Esophagus muscularis mucosa (tissue), 4 donors: Measurements from ENCODE around the gene OR10AD1. TPM values are rescaled to one million over a fixed set of nuclear protein-coding genes. Genes with fewer than 3 reads are reported as not detected.
"Not testable (repeated sequence)": the region's sequence is repeated elsewhere in the genome, so short reads cannot be mapped to it uniquely, and the experiment has no call there.

ENCODE experiments used
- DNase-seq: peaks from one replicate; pipeline ENCODE4 v3.0.0-alpha.2; 2017; ENCODE audit errors: extremely low spot score
- H3K27ac ChIP-seq, 4 donors: fragments of 200-600 bp; sonication (generic); replicated peaks in 1 of 4; 1 replicate in 3 of 4; 2 replicates in 1 of 4; pipeline ENCODE4 v1.5.1; 2016 to 2019; ENCODE audit warnings: mild to moderate bottlenecking in 1 of 4
- H3K27me3 ChIP-seq, 4 donors: fragments of 200-600 bp; sonication (generic); one replicate each; pipeline versions ENCODE4 v1.5.1 to v1.6.0; 2016 to 2019
- H3K36me3 ChIP-seq, 4 donors: fragments of 200-600 bp; sonication (generic); one replicate each; pipeline ENCODE4 v1.5.1; 2016 to 2019
- H3K4me1 ChIP-seq, 4 donors: fragments of 200-600 bp; sonication (generic); one replicate each; pipeline ENCODE4 v1.5.1; 2016 to 2019
- H3K4me3 ChIP-seq, 4 donors: fragments of 200-600 bp; sonication (generic); 1 replicate in 2 of 4; 2 replicates in 2 of 4; pipeline ENCODE4 v1.5.1; 2016 to 2019; ENCODE audit warnings: mild to moderate bottlenecking in 4 of 4, moderate library complexity in 1 of 4
- H3K9me3 ChIP-seq, 4 donors: fragments of 200-600 bp; sonication (generic); 1 replicate in 3 of 4; 2 replicates in 1 of 4; pipeline ENCODE4 v1.5.1; 2016 to 2019
- EP300 ChIP-seq: sonication (generic); formaldehyde crosslinking; IDR thresholded peaks from one replicate; pipeline ENCODE4 v1.6.1; 2017; ENCODE audit warnings: antibody characterized with exemption
- POLR2A ChIP-seq: fragments of 450-650 bp; IDR thresholded peaks from one replicate; pipeline ENCODE4 v1.6.1; 2017; ENCODE audit warnings: antibody characterized with exemption, moderate library complexity, mild to moderate bottlenecking, low read depth
- POLR2AphosphoS5 ChIP-seq, 2 donors: sonication (generic); formaldehyde crosslinking; IDR thresholded peaks; one replicate each; pipeline ENCODE4 v1.6.1; 2017; ENCODE audit warnings: antibody characterized with exemption in 2 of 2
- WGBS: methylation state at CpG from one replicate; pipeline ENCODE4 v1.1.5; 2018; 5-methylcytosine and 5-hydroxymethylcytosine counted together
- intact Hi-C: fragments of 100-400 bp; cut with DNase I; formaldehyde crosslinking; loops from one replicate; pipeline ENCODE4 v1.15.1; 2023
- total RNA-seq, 4 donors: library from RNA; depleted of rRNA; stranded (reverse); fragments of >200 nt; gene quantifications; one replicate each; pipeline versions ENCODE4 v1.1.0 to v1.2.1, GENCODE V29; 2016
- TF ChIP-seq, protein P1 (sequence below), 3 experiments: fragments of 200-600 bp in 2 of 3; fragments of 450-650 bp in 1 of 3; sonication (generic) in 2 of 3; IDR thresholded peaks; one replicate each; pipeline ENCODE4 v1.5.1; 2017 to 2019; ENCODE audit warnings: antibody characterized with exemption in 3 of 3, mild to moderate bottlenecking in 2 of 3, moderate library complexity in 1 of 3

Gene OR10AD1
- total RNA-seq, 4 donors from 2014 or later = not detected

DNA sequence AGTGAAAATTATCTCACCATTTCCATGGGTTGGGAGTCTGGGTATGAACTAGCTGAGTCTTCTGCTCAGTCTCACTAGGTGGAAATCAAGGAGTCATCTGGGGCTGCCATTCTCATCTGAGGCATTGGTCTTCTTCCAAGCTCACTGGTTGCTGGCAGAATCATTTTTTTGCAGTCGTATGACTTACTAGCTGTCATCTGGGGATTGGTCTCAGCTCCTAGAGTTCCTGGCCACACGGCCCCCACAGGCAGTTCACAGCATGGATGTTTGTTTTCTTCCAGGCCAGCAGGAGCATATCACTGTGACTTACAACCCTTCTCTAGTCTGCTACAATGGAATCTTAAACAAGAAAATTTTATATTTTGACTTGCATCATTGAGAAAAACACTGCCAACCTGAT is 18.6 kb upstream of the OR10AD1 start:
- intact Hi-C loops = no loop called here
- H3K27me3 ChIP-seq = no peaks in the 10 kb centered on the region
- no peak overlapping the region for H3K27ac ChIP-seq
- H3K4me3 ChIP-seq = no peak overlapping the region
- H3K4me1 ChIP-seq = no peaks in the 10 kb centered on the region
- 24% methylated on average over 2 of the region's 2 CpGs for WGBS
- no peaks in the 10 kb centered on the region for H3K36me3 ChIP-seq
- H3K9me3 ChIP-seq = peaks cover 0 to under 1% (median under 1%) of the 10 kb centered on the region in 4 donors
- no peak for DNase-seq
- TF ChIP-seq, protein P1, sequence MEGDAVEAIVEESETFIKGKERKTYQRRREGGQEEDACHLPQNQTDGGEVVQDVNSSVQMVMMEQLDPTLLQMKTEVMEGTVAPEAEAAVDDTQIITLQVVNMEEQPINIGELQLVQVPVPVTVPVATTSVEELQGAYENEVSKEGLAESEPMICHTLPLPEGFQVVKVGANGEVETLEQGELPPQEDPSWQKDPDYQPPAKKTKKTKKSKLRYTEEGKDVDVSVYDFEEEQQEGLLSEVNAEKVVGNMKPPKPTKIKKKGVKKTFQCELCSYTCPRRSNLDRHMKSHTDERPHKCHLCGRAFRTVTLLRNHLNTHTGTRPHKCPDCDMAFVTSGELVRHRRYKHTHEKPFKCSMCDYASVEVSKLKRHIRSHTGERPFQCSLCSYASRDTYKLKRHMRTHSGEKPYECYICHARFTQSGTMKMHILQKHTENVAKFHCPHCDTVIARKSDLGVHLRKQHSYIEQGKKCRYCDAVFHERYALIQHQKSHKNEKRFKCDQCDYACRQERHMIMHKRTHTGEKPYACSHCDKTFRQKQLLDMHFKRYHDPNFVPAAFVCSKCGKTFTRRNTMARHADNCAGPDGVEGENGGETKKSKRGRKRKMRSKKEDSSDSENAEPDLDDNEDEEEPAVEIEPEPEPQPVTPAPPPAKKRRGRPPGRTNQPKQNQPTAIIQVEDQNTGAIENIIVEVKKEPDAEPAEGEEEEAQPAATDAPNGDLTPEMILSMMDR (IDR thresholded peaks at IDR 0.05) = no peak
- TF ChIP-seq POLR2AphosphoS5 (IDR thresholded peaks at IDR 0.05) = no peak
- TF ChIP-seq POLR2A = no peak
- TF ChIP-seq EP300 = no peak

DNA sequence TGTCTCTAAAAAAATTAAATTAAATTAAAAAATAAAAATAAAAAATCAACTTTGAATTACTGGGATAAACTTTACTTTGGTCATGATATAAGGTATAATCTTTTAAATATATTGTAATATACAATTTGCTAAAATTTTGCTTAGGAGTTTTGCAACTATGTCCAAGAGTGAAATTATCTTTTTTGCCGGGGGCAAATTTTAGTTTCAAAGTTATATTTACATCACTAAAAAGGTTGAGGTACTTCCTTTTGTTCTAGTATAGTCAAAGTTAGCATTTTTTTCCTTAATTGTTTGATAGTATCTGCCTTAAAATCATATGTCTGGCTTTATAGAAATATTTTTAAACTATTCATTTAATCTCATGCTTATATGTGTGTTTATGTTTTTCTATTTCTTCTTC is 17.6 kb upstream of the OR10AD1 start:
- H3K27me3 ChIP-seq = peaks cover 0 to 6% (median 0%) of the 10 kb centered on the region in 4 donors
- 96% methylated on average over 1 of the region's 1 CpG for WGBS
- no peaks in the 10 kb centered on the region for H3K9me3 ChIP-seq
- no peak overlapping the region for H3K4me3 ChIP-seq
- no peak for DNase-seq
- H3K27ac ChIP-seq = no peak overlapping the region
- intact Hi-C loops = no loop called here
- TF ChIP-seq POLR2AphosphoS5 (IDR thresholded peaks at IDR 0.05) (no peak), EP300 (no peak), POLR2A (no peak)
- TF ChIP-seq, protein P1 (IDR thresholded peaks at IDR 0.05) = no peak
- H3K4me1 ChIP-seq = no peaks in the 10 kb centered on the region
- no peaks in the 10 kb centered on the region for H3K36me3 ChIP-seq

DNA sequence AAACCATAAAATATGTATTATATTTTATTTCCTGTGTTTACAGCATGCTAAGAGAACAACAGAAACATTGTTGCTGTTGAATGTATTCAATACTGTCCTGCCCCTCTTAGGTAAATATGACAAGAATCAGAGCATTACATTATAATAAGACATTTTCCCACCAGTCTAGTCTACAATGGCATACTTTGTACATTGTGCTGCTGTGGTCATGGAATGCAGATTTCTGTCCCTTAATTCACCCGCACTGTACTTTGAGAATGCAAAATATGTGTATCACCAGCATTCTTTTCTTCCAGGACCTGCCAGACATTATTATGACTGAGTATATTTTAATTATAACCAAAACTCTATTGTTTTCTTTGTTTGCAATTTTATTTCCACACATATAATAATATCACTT is 16.5 kb upstream of the OR10AD1 start:
- H3K36me3 ChIP-seq = no peaks in the 10 kb centered on the region
- H3K27ac ChIP-seq = no peak overlapping the region
- intact Hi-C loops = no loop called here
- 79% methylated on average over 1 of the region's 1 CpG for WGBS
- H3K4me3 ChIP-seq = no peak overlapping the region
- H3K27me3 ChIP-seq = peaks cover 0 to 6% (median 0%) of the 10 kb centered on the region in 4 donors
- TF ChIP-seq, protein P1 (IDR thresholded peaks at IDR 0.05) = no peak
- TF ChIP-seq POLR2AphosphoS5 (IDR thresholded peaks at IDR 0.05) = no peak
- no peak for TF ChIP-seq POLR2A
- no peak for TF ChIP-seq EP300
- no peaks in the 10 kb centered on the region for H3K4me1 ChIP-seq
- no peak for DNase-seq
- H3K9me3 ChIP-seq = no peaks in the 10 kb centered on the region

DNA sequence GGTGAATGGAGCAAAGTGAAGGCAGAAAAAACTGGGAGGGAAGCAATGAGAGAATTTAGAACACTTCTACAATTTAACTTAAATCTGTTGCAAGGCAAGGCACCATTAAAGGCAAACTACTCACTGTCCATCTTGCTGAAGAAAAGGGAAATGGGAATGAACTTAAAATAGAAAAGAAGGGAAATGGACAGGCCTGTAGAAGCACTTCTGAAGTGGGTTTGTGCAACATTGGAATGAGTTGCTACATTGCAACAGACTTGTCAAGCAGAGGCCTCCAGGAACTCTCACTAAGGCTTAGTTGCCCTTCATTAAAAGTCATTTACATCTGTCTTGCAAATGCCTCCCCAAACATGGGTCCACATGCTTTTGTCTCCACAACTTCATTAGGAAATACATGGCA is 13.7 kb upstream of the OR10AD1 start:
- intact Hi-C loops = no loop called here
- TF ChIP-seq POLR2AphosphoS5 (IDR thresholded peaks at IDR 0.05) (no peak), EP300 (no peak), POLR2A (no peak)
- TF ChIP-seq, protein P1 (IDR thresholded peaks at IDR 0.05) = no peak
- no peak overlapping the region for H3K27ac ChIP-seq

DNA sequence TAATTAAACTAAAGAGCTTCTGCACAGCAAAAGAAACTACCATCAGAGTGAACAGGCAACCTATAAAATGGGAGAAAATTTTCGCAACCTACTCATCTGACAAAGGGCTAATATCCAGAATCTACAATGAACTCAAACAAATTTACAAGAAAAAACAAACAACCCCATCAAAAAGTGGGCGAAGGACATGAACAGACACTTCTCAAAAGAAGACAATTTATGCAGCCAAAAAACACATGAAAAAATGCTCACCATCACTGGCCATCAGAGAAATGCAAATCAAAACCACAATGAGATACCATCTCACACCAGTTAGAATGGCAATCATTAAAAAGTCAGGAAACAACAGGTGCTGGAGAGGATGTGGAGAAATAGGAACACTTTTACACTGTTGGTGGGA is 6.4 kb upstream of the OR10AD1 start:
- intact Hi-C loops, H3K27me3 ChIP-seq, H3K4me3 ChIP-seq, H3K4me1 ChIP-seq, DNase-seq, H3K27ac ChIP-seq: not testable (repeated sequence)
- Histone ChIP-seq H3K9me3 (peaks cover 0 to 54% (median 39%) of the 10 kb centered on the region in 4 donors), H3K36me3 (peaks cover 0 to 13% (median 0%) of the 10 kb centered on the region in 4 donors)
- 100% methylated on average over 1 of the region's 2 CpGs for WGBS

More for the DNA sequence above, 13.7 kb upstream of the OR10AD1 start:
- H3K36me3 ChIP-seq = no peaks in the 10 kb centered on the region
- no peaks in the 10 kb centered on the region for H3K4me1 ChIP-seq
- no peak for DNase-seq
- H3K4me3 ChIP-seq = no peak overlapping the region
- no peaks in the 10 kb centered on the region for H3K9me3 ChIP-seq
- H3K27me3 ChIP-seq = peaks cover 0 to 6% (median 0%) of the 10 kb centered on the region in 4 donors
